Stimulated activated CD4-positive, alpha-beta T cell treated with anti-CD3 and anti-CD28 coated beads, TNF-alpha, amount 100 ng/mL, for 24 hours (primary cell): Measurements from ENCODE around the gene TXNRD1.
"Not testable (repeated sequence)": the region's sequence is repeated elsewhere in the genome, so short reads cannot be mapped to it uniquely, and the experiment has no call there.

ENCODE experiments used
- DNase-seq, 3 experiments: peaks; one replicate each; pipeline ENCODE4 v3.0.0-alpha.2; 2020; ENCODE audit warnings: low read depth in 3 of 3

The TXNRD1 gene

DNA sequence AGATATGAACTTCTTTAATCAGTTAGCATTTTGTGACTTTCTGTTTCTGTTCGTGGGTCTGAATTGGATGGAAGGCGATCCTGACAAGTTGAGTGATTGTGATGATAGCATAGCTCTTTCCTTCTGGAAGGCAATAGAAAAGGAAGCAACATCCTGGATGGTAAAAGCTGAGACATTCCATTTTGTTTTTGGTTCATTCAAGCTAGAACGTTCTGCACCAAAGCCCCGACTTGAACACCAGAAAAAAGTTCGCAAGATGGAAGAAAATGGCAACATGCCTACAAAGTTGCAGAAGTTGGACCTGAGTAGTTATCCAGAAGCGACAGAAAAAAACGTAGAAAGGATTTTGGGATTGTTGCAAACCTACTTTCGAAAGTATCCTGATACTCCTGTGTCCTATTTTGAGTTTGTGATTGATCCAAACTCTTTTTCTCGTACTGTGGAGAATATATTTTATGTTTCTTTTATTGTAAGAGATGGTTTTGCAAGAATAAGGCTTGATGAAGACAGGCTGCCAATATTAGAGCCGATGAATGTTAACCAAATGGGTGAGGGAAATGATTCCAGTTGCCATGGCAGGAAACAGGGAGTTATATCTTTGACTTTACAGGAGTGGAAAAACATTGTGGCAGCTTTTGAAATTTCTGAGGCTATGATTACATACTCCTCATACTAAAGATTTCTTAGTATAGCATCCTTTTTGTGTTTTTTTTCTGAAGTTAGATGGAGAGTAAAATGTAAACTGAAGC, 88.9 kb downstream of the TXNRD1 start:
- DNase-seq: no peak

DNA sequence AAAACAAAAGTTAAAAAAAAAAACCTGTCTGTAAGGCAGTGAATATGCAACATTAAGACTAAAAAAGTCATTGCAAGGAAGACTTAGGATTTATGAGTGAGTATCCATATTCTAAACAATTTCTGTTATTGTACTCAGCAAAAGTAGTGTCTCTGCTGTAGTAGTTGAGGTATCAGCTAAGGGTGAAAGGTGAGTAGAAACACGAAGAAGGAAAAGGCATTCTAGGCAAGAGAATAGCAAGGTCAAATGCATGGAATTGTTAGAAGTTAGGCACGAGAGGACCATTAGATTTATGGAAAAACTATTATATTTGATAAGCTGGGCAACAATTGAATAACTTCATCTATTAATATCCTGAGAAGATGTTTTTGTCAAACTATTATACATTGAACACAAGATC, 89.8 kb downstream of the TXNRD1 start:
- no peak for DNase-seq

DNA sequence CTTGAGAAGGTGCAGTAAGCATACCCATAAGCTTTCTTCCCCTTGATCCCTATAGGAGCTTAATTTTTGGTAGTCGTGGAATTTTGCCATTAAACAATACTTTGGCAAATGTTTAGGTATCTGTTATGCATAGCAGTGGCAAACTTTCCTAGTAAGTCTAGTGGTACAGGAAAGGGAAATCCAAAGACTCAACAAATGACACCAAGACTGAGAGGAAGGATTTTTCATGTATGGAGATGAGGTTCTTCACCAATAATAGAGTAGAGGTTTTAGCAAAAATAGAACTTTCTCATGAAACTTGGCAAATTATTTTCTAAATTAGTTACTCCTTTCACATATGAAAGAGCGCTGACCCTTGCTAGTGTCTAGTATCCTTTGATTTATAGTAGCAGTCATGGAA, 90.8 kb downstream of the TXNRD1 start:
- no peak for DNase-seq

DNA sequence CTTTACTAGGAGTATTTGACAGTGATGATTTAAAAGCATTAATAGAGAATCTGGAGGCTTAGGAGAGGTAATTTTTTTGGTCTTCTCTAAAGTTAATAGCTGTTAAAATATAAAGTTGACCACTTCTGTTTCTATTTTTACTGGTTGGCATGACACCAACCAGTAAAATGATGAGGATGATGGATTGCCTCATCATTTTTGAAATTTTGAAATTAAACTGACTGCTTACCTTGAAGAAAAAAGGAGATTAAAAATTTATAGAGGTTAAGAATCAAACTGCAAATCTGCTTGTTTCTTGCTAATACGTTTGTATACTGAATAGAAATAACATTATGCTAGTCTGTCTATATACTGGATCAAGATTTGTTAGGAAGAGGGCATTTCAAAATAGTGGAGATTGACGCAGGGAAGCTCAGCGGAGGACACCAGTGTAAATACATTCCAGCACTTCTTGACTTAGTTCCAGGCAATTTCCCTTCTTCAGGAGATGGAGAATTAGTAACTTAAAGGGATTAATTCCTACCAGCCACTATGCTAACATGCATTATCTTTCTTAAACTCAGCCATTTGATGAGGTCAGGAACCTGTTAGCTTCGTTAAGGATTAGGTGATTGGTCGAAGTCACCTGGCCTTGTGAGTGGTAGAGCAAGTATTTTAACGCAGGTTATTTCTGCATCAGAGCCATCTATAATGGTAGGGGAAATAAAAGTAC, 91.5 kb downstream of the TXNRD1 start:
- DNase-seq: no peak

DNA sequence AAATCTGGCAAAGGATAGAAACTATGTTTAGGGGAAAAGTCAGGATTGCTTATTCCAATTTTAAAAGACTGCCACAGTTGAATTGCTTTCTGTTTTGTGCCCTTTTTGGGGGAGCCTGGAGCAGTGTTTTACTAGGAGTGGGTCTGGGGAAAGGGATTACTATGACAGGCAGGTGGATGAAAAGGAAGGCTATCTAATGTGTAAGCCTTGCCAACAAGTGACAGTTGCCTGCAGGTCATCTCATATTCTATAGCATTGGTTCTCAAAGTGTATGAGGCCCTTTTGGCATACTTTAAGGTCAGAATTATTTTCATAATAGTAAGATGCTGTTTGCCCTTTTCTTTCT, 92.0 kb downstream of the TXNRD1 start:
- DNase-seq: no peak

DNA sequence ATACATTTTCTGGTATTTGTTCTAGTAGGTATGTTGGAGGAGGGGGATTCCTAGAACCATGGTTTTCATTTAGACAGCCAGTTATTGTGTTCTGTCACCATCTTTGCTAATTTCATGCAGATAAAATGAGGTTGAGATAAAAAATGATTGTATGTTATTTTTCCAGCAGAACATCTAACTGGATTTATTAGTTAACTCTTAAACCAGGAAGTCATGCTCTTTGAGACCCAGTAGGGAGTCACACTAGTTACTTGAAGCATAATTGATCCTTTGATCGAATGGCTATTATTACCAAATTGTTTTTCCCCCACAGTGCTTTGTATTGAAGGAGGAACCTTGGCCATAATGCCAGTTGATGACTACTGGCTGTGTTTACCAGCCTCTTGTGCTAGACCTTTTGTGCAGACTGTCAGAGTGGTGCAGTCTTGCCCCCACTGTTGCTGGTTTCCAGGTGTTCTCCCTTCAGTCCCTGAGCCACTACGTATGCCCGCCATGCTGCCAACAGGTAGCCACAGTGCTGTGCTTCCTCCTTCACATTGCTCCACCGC, 93.9 kb downstream of the TXNRD1 start:
- no peak for DNase-seq

DNA sequence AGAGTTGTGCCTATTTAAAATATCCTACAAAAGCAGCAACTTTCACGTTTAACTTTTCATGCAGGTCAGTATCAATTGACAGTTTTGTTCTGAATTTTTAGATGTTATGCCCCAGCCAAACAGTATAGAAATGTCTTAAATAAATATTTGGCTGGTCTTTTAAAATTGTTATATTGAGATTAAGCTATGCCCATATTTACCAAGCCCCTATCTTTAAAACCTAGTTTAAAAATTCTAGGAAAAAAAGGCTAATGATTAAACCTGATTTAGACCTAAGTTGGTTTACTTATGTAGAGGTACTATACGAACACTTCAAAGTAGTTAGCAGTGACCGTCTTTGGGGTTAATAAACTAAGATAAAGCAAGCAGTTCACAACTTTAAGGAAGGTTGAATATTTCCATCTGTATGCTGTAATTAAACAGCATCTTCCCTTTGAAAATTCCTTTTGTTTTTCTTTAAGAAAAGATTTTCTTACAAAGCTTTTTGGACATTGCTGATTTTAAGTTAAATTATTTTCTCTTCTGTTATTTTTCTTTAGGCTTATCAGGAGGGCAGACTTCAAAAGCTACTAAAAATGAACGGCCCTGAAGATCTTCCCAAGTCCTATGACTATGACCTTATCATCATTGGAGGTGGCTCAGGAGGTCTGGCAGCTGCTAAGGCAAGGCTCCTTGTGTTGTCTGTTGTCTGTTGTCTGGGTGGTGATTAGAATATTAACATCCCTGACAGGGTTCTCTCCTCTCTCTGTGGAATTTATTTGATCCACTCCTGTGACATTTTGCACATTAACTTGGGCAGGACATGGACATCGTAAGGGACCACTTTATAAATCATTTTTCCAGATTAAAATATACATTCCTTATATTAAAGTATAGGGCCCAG, 95.4 kb downstream of the TXNRD1 start:
- no peak for DNase-seq

DNA sequence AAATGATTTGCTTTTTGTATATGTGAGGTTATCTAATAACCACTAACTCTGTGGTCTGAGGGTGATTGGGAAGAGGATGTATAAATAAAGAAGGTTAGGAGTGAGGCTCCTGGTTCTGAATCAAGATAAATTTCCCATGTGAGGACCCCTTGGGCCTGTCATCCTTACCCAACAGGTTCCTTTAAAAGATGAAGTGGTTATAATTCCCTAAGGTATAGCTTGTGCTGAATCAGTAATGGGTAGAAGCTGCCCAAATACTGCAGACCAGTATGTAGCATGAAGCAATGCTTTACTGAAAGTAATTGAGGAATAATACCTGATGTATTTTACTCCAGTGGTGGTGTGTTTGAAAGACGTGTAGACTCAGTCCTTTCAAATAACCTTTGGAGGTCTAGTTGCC, 96.6 kb downstream of the TXNRD1 start:
- DNase-seq: no peak

DNA sequence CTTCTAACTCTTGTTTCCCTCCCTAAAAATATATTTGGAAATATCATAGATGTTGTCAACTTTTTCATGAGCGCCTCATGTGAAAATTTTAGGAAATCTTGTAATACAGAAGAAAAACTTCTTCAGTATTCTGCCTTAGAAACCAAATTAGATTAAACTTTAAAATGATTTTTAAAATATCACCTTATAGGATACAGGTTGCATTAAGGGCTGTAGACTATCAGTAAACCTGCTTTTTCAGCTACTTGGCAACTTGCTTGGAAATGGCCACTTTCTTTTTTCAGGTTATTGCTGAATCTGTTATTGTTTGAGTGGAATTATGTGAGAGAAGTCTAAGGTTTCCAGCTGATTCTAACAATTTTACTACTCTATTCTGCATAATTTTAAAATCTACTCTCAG, 97.1 kb downstream of the TXNRD1 start:
- no peak for DNase-seq

DNA sequence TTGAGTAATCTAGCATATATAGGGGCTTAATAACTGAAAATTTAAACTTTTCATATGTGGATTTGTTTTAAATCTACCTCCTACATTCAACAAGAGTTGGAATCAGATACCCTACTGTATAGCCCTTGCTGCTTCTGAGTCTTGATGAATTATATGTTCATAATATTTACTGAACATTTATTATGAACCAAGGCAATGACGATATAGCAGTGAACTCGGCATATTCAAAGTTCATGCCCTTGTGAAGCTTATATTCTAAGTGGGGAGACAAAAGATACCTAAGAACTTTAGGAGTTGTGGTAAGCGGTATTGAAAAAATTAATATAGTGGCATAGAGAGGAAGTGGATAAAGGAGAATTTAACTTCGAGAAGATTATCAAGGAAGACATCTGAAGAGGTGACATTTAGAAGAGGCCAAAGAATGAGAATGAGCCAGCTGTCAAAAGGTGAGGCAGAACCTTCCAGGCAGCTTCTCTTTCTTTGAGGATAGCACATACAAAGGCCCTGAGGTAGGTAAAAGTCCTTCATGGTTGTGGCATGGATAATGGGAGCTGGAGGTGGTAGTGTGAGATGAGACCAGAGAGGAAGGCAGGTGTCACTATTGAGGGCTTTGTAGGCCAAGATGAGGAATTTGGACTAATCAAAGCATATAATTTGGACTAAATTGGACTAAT, 98.1 kb downstream of the TXNRD1 start:
- no peak for DNase-seq

DNA sequence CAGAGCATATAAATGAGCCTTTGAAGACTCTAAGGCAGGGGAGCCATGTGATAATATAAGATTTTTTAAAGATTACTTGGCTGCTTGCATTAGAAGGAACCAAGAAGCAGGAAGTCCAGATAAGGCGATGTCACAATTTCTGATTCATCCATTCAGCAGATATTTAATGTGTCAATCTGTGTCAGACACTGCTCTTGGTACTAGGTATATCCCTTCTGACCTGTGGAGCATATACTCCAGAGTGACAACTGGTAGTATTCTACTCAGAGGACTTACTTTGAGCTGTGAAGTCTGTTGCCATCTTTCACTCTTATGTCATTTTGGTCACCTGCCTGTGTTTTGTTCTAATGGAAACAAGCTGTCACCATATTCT, 98.6 kb downstream of the TXNRD1 start:
- DNase-seq: no peak

DNA sequence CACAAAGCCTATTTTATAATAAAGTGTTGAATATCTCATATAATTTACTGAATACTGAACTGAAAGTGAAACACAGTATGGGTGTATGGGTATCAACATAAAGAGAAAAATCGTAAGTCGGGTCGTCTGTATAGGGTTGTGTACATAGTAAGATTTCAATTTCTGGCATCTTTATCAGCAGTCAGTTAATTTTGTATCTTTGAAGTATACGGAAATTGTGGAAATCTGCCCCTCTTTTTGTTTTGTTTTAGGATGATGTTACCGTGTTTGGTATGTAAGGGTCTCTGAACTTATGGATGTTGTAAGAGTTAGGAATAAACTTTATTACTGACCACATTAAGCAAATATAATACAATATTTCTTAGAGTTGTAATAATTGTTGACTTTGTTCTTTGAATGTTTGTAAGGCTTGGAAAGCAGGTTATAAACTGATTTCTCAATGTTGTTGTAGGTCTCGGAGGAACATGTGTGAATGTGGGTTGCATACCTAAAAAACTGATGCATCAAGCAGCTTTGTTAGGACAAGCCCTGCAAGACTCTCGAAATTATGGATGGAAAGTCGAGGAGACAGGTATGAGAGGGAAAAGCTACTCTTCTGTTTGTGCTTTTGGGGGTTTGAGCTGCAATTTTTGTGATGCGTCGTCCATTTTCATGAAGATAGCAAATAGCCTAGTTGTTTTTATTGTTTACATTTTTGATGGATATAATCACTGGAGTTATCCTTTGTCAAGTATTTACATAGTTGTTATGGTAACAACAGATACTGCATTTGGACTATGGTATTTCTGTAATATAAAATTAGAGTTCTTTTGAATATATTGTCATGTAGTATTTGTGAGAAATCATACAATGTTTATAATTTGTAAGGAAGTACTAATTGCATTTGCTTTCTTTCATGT, 100.0 kb downstream of the TXNRD1 start:
- no peak for DNase-seq

DNA sequence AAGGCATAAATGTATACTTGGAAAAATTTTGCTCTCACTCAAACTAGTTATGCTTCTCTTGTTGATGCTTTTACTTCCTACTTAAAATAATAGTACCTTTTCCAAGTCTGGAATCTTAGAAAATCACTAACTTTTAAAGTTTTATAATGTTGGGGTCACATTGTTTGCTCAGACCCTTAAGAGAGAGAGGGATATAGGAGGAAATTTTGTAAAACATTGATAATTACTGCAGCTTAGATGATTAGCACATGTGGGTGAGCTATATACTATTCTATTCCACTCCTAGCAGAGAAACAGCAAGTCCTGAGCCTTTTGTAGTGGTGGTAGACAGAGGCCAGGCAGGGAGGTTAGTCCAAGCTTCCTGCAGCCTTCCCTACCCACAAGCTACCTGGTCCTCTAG, 101.4 kb downstream of the TXNRD1 start:
- no peak for DNase-seq

DNA sequence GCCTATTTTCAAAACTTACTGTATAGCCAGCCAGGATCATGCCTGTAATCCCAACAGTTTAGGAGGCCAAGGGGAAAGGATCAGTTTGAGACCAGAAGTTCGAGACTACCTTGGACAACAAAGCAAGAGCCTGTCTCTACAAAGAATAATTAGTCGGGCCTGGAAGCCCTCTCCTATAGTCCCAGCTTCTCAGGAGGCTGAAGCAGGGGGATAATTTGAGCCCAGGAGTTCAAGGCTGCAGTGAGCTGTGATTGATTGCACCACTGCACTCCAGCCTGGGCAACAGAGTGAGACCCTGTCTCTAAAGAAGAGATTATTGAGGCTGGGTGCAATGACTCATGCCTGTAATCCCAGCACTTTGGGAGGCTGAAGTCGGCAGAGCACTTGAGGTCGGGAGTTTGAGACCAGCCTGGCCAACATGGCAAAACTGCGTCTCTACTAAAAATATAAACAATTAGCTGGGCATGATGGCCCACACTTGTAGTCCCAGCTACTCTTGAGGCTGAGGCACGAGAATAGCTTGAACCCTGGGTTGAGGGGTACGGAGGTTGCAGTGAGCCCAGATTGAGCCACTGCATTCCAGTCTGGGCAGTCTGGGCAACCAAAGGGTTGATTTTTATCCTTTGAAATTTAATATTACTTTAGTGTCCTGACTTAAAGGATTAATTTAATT, 102.1 kb downstream of the TXNRD1 start:
- no peak for DNase-seq

DNA sequence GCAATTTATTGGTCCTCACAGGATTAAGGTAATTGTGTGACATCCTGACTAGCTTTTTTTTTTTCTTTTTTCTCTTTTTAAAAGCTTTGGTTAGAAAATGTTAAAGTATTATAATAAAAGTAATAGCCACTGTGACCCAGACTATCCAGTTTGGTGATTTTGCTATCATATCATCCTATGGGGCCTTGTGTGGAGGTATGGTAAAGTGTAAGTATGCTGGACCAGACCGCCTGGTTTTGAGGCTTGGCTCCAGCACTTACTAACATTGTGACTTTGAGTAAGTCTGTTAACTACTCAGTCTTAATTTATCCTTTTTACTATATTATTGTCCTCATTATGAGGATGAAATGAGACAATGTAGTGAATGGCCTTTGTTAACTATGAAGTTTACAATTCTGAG, 103.4 kb downstream of the TXNRD1 start:
- no peak for DNase-seq

DNA sequence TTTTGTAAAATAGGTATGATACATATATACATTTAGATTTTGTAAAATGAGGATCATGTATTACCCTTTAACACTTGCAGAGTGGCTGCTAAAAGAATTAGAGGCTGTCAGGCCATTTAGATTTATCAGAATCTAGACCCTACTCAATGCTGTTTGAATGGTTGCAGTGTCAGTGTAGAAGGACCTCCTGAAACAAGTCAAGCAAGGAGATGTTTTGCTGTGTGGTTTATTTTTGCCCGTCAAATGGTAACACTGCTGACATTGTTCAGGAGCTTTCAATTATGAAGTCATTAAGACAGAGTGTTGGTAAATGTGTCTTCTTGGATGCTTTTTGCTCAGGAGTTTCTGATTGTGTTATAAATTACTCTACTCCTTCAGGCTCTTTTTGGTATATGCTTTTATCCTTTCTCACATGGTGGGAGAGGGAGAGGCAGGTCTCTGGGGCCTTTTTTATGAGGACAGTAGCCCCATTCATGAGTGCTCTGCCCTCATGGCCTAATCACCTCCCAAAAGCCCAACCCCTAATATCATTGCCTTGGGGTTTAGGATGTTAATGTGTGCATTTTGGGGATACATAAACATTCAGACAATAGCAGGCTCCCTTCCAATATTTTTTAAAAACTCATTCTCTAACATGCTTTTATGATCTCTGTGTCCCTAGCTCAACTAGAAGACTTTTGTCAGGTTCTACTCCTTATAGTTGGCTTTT, 104.5 kb downstream of the TXNRD1 start:
- no peak for DNase-seq

DNA sequence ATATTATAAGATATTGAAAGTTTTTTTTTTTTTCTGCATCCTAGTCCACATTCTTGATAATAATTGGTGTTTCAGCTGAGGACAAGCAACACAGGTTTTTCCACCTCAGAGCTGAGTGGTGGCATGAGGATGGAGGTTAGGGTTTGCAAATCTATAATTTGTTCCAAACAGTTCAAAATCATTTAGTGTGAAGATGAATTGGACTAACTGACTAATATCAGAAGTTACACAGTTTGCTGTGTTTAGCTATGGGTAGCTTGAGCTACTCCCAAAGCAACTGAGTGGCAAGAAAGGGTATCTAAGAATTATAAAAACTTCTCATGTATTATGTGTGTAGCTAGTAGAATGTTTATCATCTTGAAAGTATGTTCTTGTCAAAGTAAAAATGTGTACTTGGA, 105.0 kb downstream of the TXNRD1 start:
- no peak for DNase-seq

DNA sequence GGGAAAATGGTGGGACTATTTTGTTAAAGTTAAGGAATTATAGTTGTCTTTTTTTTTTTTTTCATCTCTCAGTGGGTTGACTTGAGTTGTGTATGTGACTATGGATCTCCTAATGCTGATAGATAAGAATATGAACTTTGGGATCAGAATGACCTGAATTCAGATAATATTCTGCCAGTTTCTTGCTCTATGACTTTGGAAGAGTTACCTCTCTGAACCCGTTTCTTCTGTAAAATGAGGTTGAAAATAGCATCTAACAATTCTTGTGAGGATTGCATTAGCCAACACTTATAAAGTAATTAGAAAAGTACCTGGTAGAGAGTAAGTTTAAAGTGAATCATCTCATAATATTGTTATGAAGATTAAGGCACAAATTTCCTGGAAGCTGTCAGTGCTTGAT, 106.4 kb downstream of the TXNRD1 start:
- DNase-seq: no peak

DNA sequence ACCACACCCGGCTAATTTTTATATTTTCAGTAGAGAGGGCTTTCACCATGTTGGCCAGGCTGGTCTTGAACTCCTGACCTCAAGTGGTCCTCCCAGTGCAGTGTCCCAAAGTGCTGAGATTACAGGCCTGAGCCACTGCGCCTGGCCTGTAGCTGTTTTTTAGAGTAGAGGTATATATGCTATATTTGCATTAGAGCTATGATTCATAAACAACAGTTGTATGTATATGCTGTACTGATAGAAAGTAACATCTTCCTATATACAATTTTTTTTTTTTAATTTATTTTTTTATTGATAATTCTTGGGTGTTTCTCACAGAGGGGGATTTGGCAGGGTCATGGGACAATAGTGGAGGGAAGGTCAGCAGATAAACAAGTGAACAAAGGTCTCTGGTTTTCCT, 107.0 kb downstream of the TXNRD1 start:
- not testable (repeated sequence) for DNase-seq

DNA sequence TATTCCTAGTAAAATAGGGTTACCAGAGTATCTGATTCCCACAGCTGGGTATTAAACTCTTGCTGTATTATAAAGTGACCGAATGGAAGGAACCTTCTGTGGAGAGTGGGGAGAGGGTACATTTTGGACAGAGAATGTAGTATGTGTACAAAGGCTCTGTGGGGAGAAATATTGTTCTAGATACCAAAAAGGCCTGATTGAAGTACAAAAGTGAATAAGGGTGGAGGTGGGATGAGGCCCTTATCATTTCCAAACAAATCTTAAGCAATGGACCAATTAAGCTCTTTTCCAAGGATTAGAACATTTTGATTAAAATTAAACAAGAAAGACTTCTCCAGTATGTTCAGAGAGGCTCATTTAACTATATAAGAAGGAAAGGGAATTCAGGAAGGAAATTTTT, 108.3 kb downstream of the TXNRD1 start:
- no peak for DNase-seq
